HG03342 (cell line): ENCODE data around the gene LPCAT1.
"Not testable (repeated sequence)": the region's sequence is repeated elsewhere in the genome, so short reads cannot be mapped to it uniquely, and the experiment has no call there.

ENCODE experiments used
- ATAC-seq: cut with Tn5 transposase; IDR thresholded peaks from one replicate; pipeline ENCODE4 v1.9.1; 2021; ENCODE audit warnings: mild to moderate bottlenecking, moderate library complexity; ENCODE audit not compliant: unreplicated experiment

The LPCAT1 gene

GRCh38 chr5:1541702-1542400 lies 18.1 kb upstream of the LPCAT1 start:
- no peak for ATAC-seq

DNA sequence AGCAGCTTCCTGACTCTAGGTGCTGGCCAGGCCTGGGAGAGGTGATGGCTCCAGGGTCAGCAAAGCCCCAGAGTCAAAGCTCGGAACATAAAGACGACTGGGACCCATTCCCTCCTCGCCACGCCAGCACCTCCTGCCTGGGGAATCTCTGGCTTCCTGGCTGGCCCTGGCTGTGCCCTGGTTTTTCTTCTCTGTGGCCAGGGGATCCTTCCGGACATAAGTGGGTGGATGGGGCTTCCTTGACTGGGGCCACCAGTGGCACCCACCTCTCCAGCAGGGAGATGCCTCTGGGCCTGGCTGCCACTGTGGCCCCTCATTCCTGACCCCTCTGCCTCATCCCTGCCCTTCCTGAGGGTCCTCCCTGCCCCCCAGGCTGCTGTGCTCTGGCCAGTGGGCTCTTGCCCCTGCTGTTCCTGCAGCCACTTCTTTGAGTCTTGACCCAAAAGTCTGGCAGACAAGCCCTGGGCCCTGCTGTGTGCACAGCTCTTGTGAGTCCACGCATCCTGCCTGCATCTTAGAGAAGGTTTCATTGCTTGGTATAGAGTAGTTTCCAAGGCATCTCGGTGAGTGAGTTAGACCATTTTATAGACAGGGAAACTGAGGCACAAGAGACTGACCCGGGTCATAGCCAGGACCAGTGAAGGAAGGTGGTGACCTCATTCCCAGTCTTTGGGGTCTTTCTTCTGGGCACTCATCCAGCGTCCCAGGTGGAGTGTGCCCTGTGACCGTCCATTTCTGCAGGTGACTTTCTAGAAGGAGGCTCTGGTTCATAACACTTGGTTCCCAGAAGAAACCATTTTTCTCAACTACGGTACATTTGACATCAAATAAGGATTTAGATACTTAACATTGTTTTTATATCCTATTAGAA lies 17.3 kb upstream of the LPCAT1 start:
- ATAC-seq = no peak

GRCh38 chr5:1540166-1540565 lies 16.4 kb upstream of the LPCAT1 start:
- no peak for ATAC-seq

- ATAC-seq = not testable (repeated sequence)
Measured at GRCh38 chr5:1539393-1540161, 15.8 kb upstream of the LPCAT1 start.

DNA sequence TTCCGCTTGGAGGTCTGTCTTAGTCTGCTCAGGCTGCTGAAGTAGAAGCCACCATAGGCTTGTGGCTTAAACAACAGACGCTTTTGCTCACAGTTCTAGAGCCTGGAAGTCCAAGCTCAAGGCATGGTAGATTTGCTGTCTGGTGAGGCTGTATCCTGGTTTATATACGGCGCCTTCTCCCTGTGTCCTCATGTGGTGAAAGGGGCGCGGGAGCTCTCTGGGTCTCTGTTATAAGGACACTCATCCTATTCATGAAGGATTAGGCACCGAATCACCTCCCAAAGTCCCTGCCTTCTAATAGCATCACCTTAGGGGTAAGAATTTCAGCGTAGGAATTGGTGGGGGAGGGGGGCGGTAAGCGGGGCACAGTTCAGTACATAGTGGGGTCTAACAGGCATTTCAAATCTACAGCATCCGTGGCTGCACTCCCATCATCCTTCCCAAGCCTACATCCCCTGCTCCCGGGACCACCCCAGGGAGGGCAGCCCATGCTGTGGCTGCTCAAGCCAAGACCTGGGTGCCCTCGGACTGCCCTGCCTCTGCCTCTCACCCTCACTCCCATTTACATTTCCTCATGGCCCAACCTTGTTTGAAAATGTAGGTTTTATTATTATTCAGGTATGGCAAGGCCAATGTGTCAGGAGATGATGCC lies 15.1 kb upstream of the LPCAT1 start:
- no peak for ATAC-seq

DNA sequence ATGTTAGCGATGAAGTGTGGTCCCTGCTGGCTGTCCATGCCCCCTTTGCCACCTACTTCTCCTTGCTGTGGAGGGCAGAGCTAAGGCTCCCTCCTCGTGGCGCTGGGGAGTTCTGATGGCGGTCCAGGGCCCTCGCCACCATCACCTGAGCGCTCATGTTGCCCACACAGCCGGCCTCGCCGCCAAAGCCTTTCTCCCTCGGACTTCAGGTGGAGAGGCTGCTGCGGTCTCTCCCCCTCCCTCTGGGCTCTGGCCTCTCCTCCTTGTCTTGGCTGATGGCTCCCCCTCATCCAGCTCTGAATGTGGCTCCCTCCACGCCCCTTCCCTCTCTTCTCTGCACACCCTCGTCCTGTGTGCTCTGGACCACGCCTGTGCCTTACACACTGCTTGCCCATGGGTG lies 14.5 kb upstream of the LPCAT1 start:
- ATAC-seq = no peak

DNA sequence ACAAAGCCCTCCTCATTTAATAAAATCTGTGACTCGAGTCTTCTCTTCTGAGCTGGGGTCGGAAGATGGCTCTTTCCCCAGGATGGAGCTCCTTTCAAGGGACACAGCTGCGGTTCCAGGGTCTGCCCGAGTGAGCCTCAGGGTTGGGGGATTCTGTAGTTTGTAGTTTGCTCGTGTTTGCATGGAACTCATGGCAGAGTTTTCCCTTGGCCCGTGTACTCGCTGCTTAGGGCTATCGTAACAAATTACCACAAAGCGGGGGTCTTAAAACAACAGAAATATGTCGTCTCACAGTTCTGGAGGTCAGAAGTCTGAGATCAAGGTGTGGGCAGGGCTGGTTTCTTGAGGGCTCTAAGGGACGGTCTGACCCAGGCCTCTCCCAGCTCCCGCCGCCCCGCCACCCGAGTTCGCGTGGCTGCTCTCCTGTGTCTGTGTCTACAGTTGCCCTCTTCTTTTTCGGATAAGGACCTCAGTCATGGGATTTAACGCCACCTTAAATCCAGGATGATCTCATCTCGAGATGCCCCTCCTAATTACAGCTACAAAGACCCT lies 13.9 kb upstream of the LPCAT1 start:
- no peak for ATAC-seq

DNA sequence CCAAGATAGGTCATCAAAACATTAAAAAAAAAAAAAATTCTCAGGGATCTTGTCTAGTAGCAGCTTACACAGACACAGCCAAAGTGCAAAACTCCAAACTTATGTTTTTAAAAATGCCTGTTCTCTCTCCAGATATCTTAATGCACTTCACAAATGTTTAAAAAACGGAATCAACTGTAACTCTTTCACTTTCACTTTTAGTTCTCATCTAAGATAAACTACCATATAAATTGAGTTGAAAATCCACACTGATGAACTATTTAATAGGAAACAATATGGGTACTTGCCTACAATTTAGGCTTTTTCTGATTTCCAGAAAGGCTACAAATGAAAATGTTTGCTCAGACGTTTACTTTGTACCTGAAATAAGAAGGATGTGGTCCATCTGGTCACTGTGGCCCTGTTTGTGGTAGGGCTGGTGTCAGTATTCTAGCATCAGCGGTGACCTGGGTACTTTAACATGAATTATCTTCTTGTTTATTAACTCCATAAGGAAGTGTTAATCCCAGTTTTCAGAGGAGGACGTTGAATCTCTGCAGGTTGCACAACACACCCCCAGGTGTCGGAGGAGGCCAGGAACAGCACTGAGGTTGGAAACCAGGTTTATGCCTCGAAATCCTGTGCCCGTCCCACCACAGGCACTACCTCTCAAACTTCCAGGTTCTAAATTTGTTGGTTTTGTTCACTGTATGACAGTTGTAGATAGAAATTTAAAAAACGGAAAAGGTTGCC lies 13.3 kb upstream of the LPCAT1 start:
- peak; percentile 18 for ATAC-seq

- peak; percentile 97 for ATAC-seq
Measured at GRCh38 chr5:1536322-1536845, 12.6 kb upstream of the LPCAT1 start.

GRCh38 chr5:1535646-1536045 lies 11.9 kb upstream of the LPCAT1 start:
- no peak for ATAC-seq

DNA sequence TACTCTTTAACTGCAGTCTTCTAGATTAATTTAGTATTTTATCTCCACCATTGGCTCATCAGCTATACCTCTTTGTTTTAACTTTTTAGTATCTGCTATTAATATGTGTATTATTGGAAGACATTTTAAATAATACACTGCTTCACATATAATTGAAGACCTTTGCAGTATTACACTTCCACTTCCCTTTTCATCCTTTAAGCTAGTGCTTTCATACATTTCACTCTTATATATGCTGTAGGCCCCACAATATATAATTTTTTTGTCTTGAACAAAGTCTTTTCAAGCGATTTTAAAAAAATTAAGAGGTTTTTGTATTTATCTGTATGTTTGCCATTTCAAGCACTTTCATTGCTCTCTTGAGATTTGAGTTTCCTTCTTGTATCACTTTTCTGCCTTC lies 8.6 kb upstream of the LPCAT1 start:
- ATAC-seq = no peak

DNA sequence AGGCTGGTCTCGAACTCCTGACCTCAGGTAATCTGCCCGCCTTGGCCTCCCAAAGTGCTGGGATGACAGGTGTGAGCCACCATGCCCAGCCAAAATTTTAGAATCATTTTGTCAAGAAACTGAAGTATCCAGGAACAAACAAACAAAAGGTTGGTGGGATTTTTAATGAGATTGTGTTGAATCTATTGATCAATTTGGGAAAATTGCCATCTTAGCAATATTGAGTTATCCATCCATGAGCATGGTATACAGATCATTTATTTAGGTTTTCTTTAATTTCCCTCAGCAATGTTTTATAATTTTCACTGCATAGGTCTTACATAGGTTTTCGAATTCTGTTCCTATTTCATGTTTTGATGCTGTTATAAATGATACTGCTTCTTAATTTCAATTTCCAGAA lies 5.7 kb upstream of the LPCAT1 start:
- ATAC-seq = no peak

GRCh38 chr5:1527533-1528205 lies 3.9 kb upstream of the LPCAT1 start:
- ATAC-seq = no peak

DNA sequence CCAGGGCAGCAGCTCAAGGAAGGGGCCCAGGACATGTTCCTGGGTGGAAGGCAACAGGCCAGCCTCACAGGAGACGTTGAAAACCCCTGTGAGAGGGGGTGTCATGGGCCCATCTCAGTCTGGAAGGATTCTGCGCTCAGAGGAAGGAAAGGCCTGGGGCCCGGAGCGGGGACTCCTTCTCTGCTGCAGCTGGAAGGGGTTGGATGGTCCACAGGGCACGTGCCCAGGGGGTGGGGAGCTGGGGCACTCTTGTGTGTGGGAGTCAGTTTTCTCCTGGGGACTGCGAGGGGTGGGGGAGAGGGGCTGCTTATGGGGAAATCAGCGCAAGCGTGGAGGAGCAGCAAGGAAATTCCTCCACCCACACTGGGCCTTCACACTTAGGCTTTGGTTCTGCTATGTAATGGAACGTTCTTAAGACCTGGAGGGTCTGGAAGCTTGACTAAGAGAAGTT lies 2.9 kb upstream of the LPCAT1 start:
- no peak for ATAC-seq

DNA sequence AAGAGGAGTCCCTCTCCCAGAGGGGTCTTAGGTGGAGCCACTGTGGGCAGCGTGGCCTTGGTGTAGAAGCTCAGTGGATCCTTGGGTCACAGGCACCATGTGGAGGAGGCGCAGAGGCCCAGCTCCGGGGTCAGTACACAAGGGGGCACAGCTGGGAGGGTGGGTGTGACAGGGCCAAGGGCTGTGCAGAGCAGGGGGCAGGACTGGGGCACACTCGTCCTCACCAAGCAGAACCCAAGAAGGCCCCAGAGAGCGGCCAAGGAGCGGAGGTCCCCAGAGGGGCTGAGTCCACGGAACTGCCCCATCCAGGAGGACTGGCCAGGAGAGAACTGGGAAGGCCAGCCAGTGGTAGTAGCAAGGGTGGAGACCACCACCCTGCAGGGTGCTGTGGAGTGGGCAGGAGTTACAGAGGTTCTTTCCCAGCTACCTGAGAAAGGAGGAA lies 2.5 kb upstream of the LPCAT1 start:
- no peak for ATAC-seq

DNA sequence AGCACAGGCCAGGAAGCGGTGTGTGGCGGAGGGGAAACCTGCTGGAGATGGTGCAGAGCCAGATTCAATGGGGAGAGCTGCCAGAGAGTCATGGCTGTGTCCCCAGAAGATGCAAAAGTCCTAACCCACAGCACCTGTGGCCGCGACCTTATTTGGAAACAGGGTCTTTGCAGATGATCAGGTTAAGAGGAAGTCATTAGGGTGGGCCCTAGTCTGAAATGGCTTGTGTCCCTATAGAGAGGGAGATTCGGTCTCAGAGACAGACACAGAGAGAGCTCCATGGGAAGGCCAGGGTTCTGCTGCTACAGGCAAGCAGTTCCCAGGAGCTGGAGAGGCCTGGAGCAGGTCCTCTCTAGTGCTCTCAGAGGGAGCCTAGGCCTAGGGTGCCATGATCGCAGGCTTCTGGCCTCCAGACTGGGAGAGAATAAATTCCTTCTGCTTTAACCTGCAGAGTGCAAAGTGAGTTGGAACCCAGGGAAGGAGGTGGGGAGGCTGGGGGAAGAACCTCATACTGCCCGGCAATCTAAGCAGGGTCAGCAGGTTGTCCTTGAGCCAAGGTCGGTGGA lies 1.9 kb upstream of the LPCAT1 start:
- ATAC-seq = no peak

- no peak for ATAC-seq
Measured at GRCh38 chr5:1524799-1525623, 1.3 kb upstream of the LPCAT1 start.

DNA sequence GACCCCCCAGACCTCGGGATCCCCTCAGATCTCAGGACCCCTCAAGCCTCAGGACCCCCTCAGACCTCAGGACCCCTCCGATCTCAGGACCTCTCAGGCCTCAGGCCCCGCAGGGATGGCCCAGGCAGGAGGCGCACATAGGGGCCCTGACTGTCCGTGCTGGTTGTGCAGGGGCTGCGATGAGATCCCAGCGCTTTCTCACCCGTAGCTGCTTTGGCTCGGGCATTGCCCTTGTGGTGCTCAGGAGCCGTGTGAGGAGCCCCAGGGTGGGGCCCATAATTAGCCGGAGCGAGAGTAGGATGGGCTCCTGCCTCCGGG lies 680 bp upstream of the LPCAT1 start:
- no peak for ATAC-seq
